HCT116 (cell line): ENCODE data around the gene ZNF441. TPM values are rescaled to one million over a fixed set of nuclear protein-coding genes. Genes with fewer than 3 reads are reported as not detected.

Experiments used
- ATAC-seq: fragments of 200-7000 bp; cut with Tn5 transposase; 2 replicates; pipeline ENCODE4 v1.9.1; 2020; ENCODE audit warnings: mild to moderate bottlenecking, moderate library complexity
- BruUV-seq: library from RNA; stranded (reverse); fragments of 400-500 nt; replicated peaks from 2 replicates; lab custom pipeline; 2021; lab: Mats Ljungman, UMichigan
- CTCF ChIA-PET: fragments of 300-600 bp; sonication (Branson Sonifier 250); formaldehyde crosslinking; loops from one replicate; lab custom pipeline; 2021; ENCODE audit warnings: antibody characterized with exemption; lab: Charles Lee
- POLR2A ChIA-PET: fragments of 300-600, 350-600 bp; sonication (Branson Sonifier 250); formaldehyde crosslinking; loops from one replicate; lab custom pipeline; 2021; ENCODE audit warnings: antibody characterized with exemption; lab: Charles Lee
- RAD21 ChIA-PET, 2 experiments: fragments of 300-600 bp; sonication (Branson Sonifier 250); formaldehyde crosslinking; loops; one replicate each; lab custom pipeline; 2023; ENCODE audit warnings: low total read pairs in 2 of 2; ENCODE audit not compliant: uncharacterized antibody in 2 of 2, unreplicated experiment in 2 of 2, low non-redundant PET in 1 of 2; lab: Charles Lee
- DNase-seq: peaks from one replicate; pipeline ENCODE4 v3.0.0-alpha.2; 2010; ENCODE audit warnings: low read depth, low spot score
- H2AFZ ChIP-seq: fragments of 200-600 bp; shearing (Covaris generic), sonication (generic); 2 replicates; pipeline ENCODE4 v1.6.1; 2017; ENCODE audit warnings: low read depth, mixed run types, mixed read lengths, antibody characterized with exemption, low read length; ENCODE audit not compliant: poor library complexity, severe bottlenecking
- H3K27ac ChIP-seq: 2 replicates; pipeline ENCODE4 v1.5.1; 2012; ENCODE audit warnings: low read depth, low read length
- H3K27me3 ChIP-seq: fragments of 200-600 bp; sonication (generic); 2 replicates; pipeline ENCODE4 v1.6.1; 2016; ENCODE audit warnings: mixed run types, low read length, mixed read lengths; ENCODE audit not compliant: insufficient read depth
- H3K36me3 ChIP-seq, 2 experiments: fragments of 200-500 bp in 1 of 2; fragments of 200-600 bp in 1 of 2; sonication (Bioruptor generic) in 1 of 2; sonication (generic) in 1 of 2; 2 replicates each; pipeline versions ENCODE4 v1.5.1 to v1.6.1; 2014 to 2016; ENCODE audit warnings: low read length in 2 of 2, inconsistent platforms in 1 of 2, mixed read lengths in 1 of 2, mixed run types in 1 of 2; ENCODE audit not compliant: insufficient read depth in 2 of 2, control insufficient read depth in 1 of 2
- H3K4me1 ChIP-seq, 2 experiments: fragments of 200-600 bp in 1 of 2; sonication (generic) in 1 of 2; 2 replicates each; pipeline versions ENCODE4 v1.5.1 to v1.6.1; 2012 to 2017; ENCODE audit warnings: low read length in 2 of 2, inconsistent platforms in 1 of 2, mild to moderate bottlenecking in 1 of 2, mixed read lengths in 1 of 2, mixed run types in 1 of 2, moderate library complexity in 1 of 2; ENCODE audit not compliant: insufficient read depth in 2 of 2, control insufficient read depth in 1 of 2
- H3K4me2 ChIP-seq: fragments of 200-600 bp; sonication (generic); 2 replicates; pipeline ENCODE4 v1.6.1; 2017; ENCODE audit warnings: mixed run types, low read length, mixed read lengths
- H3K4me3 ChIP-seq, 2 experiments: fragments of 200-600 bp in 1 of 2; sonication (generic) in 1 of 2; replicated peaks in 1 of 2; 2 replicates each; pipeline ENCODE4 v1.5.1; 2011 to 2016; ENCODE audit warnings: low read length in 2 of 2, control low read depth in 1 of 2, low read depth in 1 of 2, mild to moderate bottlenecking in 1 of 2, mixed read lengths in 1 of 2, mixed run types in 1 of 2
- H3K79me2 ChIP-seq: fragments of 200-600 bp; sonication (generic); 2 replicates; pipeline ENCODE4 v1.6.1; 2017; ENCODE audit warnings: mild to moderate bottlenecking, mixed run types, low read length, moderate library complexity, mixed read lengths; ENCODE audit not compliant: insufficient read depth
- H3K9ac ChIP-seq: fragments of 200-600 bp; sonication (generic); 2 replicates; pipeline ENCODE4 v1.6.1; 2016; ENCODE audit warnings: low read length, mixed read lengths
- H3K9me2 ChIP-seq: fragments of 200-600 bp; sonication (generic), shearing (Covaris generic); 2 replicates; pipeline ENCODE4 v1.6.1; 2017; ENCODE audit warnings: mixed run types, mild to moderate bottlenecking, moderate library complexity; ENCODE audit not compliant: insufficient read depth
- H3K9me3 ChIP-seq, 2 experiments: fragments of 200-500 bp in 1 of 2; fragments of 200-600 bp in 1 of 2; sonication (Bioruptor generic) in 1 of 2; sonication (generic) in 1 of 2; 2 replicates each; pipeline ENCODE4 v1.6.1; 2014 to 2017; ENCODE audit warnings: low read length in 2 of 2, mixed read lengths in 2 of 2, inconsistent platforms in 1 of 2, low read depth in 1 of 2, mild to moderate bottlenecking in 1 of 2, mixed run types in 1 of 2, moderate library complexity in 1 of 2; ENCODE audit not compliant: control insufficient read depth in 1 of 2, insufficient read depth in 1 of 2
- H4K20me1 ChIP-seq: fragments of 200-600 bp; sonication (generic), shearing (Covaris generic); 2 replicates; pipeline ENCODE4 v1.6.1; 2017; ENCODE audit warnings: mixed run types, mild to moderate bottlenecking, moderate library complexity; ENCODE audit not compliant: insufficient read depth
- ATF3 ChIP-seq: IDR thresholded peaks from 2 replicates; pipeline ENCODE4 v1.6.1; 2012
- CBX3 ChIP-seq: IDR thresholded peaks from 2 replicates; pipeline ENCODE4 v1.6.1; 2012; ENCODE audit warnings: low read depth
- ELF1 ChIP-seq: IDR thresholded peaks from 2 replicates; pipeline ENCODE4 v1.6.1; 2012; ENCODE audit warnings: low read depth, borderline replicate concordance
- EZH2phosphoT487 ChIP-seq: fragments of 200-600 bp; IDR thresholded peaks from 2 replicates; pipeline ENCODE4 v1.6.1; 2018; ENCODE audit warnings: antibody characterized with exemption, borderline replicate concordance
- JUND ChIP-seq: IDR thresholded peaks from 2 replicates; pipeline ENCODE4 v1.6.1; 2012
- RAD21 ChIP-seq: IDR thresholded peaks from 2 replicates; pipeline ENCODE4 v1.6.1; 2012; ENCODE audit warnings: low read depth, mild to moderate bottlenecking
- REST ChIP-seq: IDR thresholded peaks from 2 replicates; pipeline ENCODE4 v1.6.1; 2012; ENCODE audit warnings: low read depth
- SIN3A ChIP-seq: IDR thresholded peaks from 2 replicates; pipeline ENCODE4 v1.6.1; 2012; ENCODE audit warnings: low read depth
- SP1 ChIP-seq: IDR thresholded peaks from 2 replicates; pipeline ENCODE4 v1.6.1; 2012; ENCODE audit warnings: low read depth
- SRF ChIP-seq: IDR thresholded peaks from 2 replicates; pipeline ENCODE4 v1.6.1; 2012; ENCODE audit warnings: low read depth
- ZBTB33 ChIP-seq: IDR thresholded peaks from 2 replicates; pipeline ENCODE4 v1.6.1; 2011; ENCODE audit warnings: mild to moderate bottlenecking, low read length, moderate library complexity; ENCODE audit not compliant: insufficient replicate concordance; ENCODE audit errors: extremely low read depth
- ZNF274 ChIP-seq: fragments of 200-500 bp; sonication (Bioruptor generic); IDR thresholded peaks from 2 replicates; pipeline ENCODE4 v1.6.1; 2014; ENCODE audit warnings: mild to moderate bottlenecking, low read depth, low read length, inconsistent platforms
- intact Hi-C: fragments of 100-400 bp; cut with micrococcal nuclease; formaldehyde crosslinking; loops from 2 replicates; pipeline ENCODE4 v1.10.0; 2022
- total RNA-seq: library from RNA; stranded (reverse); gene quantifications from one replicate; pipeline ENCODE4 v1.2.1, GENCODE V29; 2021; ENCODE audit not compliant: unreplicated experiment

The ZNF441 gene
- total RNA-seq, 1 experiment from 2014 or later = 1.1 TPM

GRCh38 chr19:11769995-11770394 is 3.2 kb downstream of the ZNF441 start:
- ATAC-seq = no peak
- intact Hi-C loops = no loop called here
- Histone ChIP-seq H3K79me2 (no peaks in the 10 kb centered on the region), H3K4me3 (no peak overlapping the region), H3K9ac (no peak overlapping the region), H4K20me1 (no peaks in the 10 kb centered on the region), H3K27ac (no peak overlapping the region), H3K36me3 (no peaks in the 10 kb centered on the region; a peak in 1 of 4 replicates), H3K4me1 (peaks cover 0 to 10% of the 10 kb centered on the region in 2 experiments; a peak in 1 of 4 replicates), H3K4me2 (no peak overlapping the region), H2AFZ (no peak overlapping the region), H3K27me3 (no peaks in the 10 kb centered on the region), H3K9me3 (no peaks in the 10 kb centered on the region; a peak in 2 of 4 replicates), H3K9me2 (no peaks in the 10 kb centered on the region)
- TF ChIP-seq SRF (no peak), ZNF274 (no peak), EZH2phosphoT487 (no peak), JUND (no peak), CBX3 (no peak), REST (no peak), RAD21 (no peak), SIN3A (no peak), ATF3 (no peak), ELF1 (no peak), ZBTB33 (no peak), SP1 (no peak)
- CTCF ChIA-PET = no interaction called here
- BruUV-seq = no TSS peak
- RAD21 ChIA-PET = no interaction called here
- POLR2A ChIA-PET = no interaction called here
- no peak for DNase-seq
